ENCODE results near the gene ANKIB1.

DNA sequence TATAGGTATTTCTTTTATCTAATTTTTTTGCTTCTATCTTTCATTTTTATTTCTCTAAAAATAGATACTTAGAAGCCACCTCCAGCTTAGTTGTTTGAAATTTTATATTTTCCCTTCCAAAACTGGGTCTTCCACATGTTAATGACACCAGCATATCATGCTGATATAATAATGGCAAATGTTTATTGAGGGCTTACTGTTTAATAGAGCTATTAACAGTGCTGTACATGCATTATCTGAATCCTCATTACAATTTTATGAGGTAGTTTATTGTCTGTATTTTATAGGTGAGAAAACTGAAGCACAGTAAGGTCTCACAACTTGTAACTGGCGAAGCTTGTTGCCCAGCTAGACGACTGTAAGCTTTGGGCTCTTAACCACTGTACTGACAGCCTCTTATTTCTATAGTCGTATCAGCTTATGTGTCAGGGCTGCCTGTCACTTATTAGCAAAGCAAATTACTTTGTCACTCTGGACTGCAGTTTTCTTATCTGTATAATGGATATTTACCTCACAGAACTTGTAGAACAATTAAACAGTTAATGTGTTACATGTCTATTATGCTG, 51.2 kb downstream of the ANKIB1 start:
- TF ChIP-seq CTCF (conservative IDR thresholded peaks at IDR 0.05; ENCODE audit: low read length) (no peak), EZH2phosphoT487 (IDR thresholded peaks at IDR 0.05; ENCODE audit: borderline replicate concordance, low read depth, low read length) (no peak)

Data from OCI-LY7 (cell line).